OCI-LY3 (cell line): ENCODE measurements around the gene PGP.

ENCODE experiments used
- CTCF ChIP-seq: fragments of 200-600, 300-600 bp; sonication (generic); IDR thresholded peaks from 2 replicates; pipeline ENCODE4 v1.5.1; 2014; ENCODE audit warnings: antibody characterized with exemption, low read length, low read depth
- EZH2phosphoT487 ChIP-seq: fragments of 200-600 bp; shearing (Covaris generic); IDR thresholded peaks from 2 replicates; pipeline ENCODE4 v1.6.1; 2018; ENCODE audit warnings: antibody characterized with exemption, mixed run types, low read depth

GRCh38 chr16:2223942-2224486 lies 9.4 kb upstream of the PGP start:
- no peak for TF ChIP-seq CTCF
- no peak for TF ChIP-seq EZH2phosphoT487
